Keratinocyte (primary cell): Measurements from ENCODE around the gene EFCAB13. TPM values are rescaled to one million over a fixed set of nuclear protein-coding genes. Genes with fewer than 3 reads are reported as not detected.

Experiments used
- DNase-seq: peaks from one replicate; pipeline ENCODE4 v3.0.0-alpha.2; 2011; ENCODE audit warnings: low read depth, missing footprints, low spot score
- FAIRE-seq: peaks from 2 replicates; lab custom pipeline; 2011; peaks lifted over from hg19 to GRCh38; lab: Jason Lieb, UNC
- H2AFZ ChIP-seq: 2 replicates; pipeline ENCODE4 v1.6.0; 2012; ENCODE audit warnings: low read length, control low read depth, inconsistent platforms; ENCODE audit not compliant: control insufficient read depth
- H3K27ac ChIP-seq: 2 replicates; pipeline ENCODE4 v1.5.1; 2011; ENCODE audit warnings: low read length; ENCODE audit not compliant: control insufficient read depth, insufficient read depth
- H3K27me3 ChIP-seq: 3 replicates; pipeline ENCODE4 v1.6.0; 2011; ENCODE audit warnings: low read length; ENCODE audit not compliant: control insufficient read depth, insufficient read depth; ENCODE audit errors: extremely low read depth
- H3K36me3 ChIP-seq, 2 experiments: 2 replicates in 1 of 2; 3 replicates in 1 of 2; pipeline ENCODE4 v1.5.1; 2011; ENCODE audit warnings: low read length in 2 of 2, mild to moderate bottlenecking in 1 of 2; ENCODE audit not compliant: control insufficient read depth in 2 of 2, insufficient read depth in 2 of 2; ENCODE audit errors: extremely low read depth in 1 of 2
- H3K4me1 ChIP-seq: 3 replicates; pipeline ENCODE4 v1.5.1; 2011; ENCODE audit warnings: low read length; ENCODE audit not compliant: control insufficient read depth, insufficient read depth; ENCODE audit errors: extremely low read depth
- H3K4me2 ChIP-seq: 3 replicates; pipeline ENCODE4 v1.6.0; 2011; ENCODE audit warnings: low read depth, low read length; ENCODE audit not compliant: control insufficient read depth, insufficient read depth; ENCODE audit errors: extremely low read depth
- H3K4me3 ChIP-seq, 3 experiments: fragments of 200-600 bp in 1 of 3; sonication (generic) in 1 of 3; 2 replicates in 2 of 3; 3 replicates in 1 of 3; pipeline ENCODE4 v1.5.1; 2011 to 2016; ENCODE audit warnings: low read length in 3 of 3, mild to moderate bottlenecking in 3 of 3, control low read depth in 2 of 3, inconsistent platforms in 1 of 3, low read depth in 1 of 3, mixed read lengths in 1 of 3, mixed run types in 1 of 3, moderate library complexity in 1 of 3; ENCODE audit not compliant: control insufficient read depth in 2 of 3, insufficient read depth in 2 of 3; ENCODE audit errors: extremely low read depth in 1 of 3
- H3K79me2 ChIP-seq: 2 replicates; pipeline ENCODE4 v1.6.0; 2012; ENCODE audit warnings: low read length; ENCODE audit not compliant: control insufficient read depth, insufficient read depth
- H3K9ac ChIP-seq: 3 replicates; pipeline ENCODE4 v1.6.0; 2011; ENCODE audit warnings: low read length; ENCODE audit not compliant: control insufficient read depth, insufficient read depth; ENCODE audit errors: extremely low read depth
- H3K9me1 ChIP-seq: 3 replicates; pipeline ENCODE4 v1.6.0; 2011; ENCODE audit warnings: low read length; ENCODE audit not compliant: control insufficient read depth, insufficient read depth; ENCODE audit errors: extremely low read depth
- H3K9me3 ChIP-seq: 2 replicates; pipeline ENCODE4 v1.5.1; 2012; ENCODE audit warnings: low read depth, low read length; ENCODE audit not compliant: control insufficient read depth
- H4K20me1 ChIP-seq: 3 replicates; pipeline ENCODE4 v1.6.0; 2011; ENCODE audit warnings: low read length; ENCODE audit not compliant: control insufficient read depth, insufficient read depth; ENCODE audit errors: extremely low read depth
- EZH2 ChIP-seq: IDR thresholded peaks from one replicate; pipeline ENCODE4 v1.6.1; 2012; ENCODE audit warnings: inconsistent platforms, mild to moderate bottlenecking, low read length, moderate library complexity
- dilution Hi-C: fragments of 300-500 bp; cut with MboI; formaldehyde crosslinking; loops from one replicate; pipeline ENCODE4 v1.7.0; 2020; ENCODE audit warnings: low sequenced_read_pairs; ENCODE audit not compliant: extremely low pct_ligation_motif_present
- polyA plus RNA-seq, 5 experiments: library from polyadenylated mRNA; depleted of rRNA in 3 of 5; stranded (reverse) in 3 of 5; stranded (forward) in 1 of 5; unstranded in 1 of 5; fragments of >200 nt; gene quantifications; 1 replicate in 1 of 5; 2 replicates in 3 of 5; 3 replicates in 1 of 5; pipeline versions ENCODE4 v1.2.1 to v1.2.3, GENCODE V29; 2011 to 2012; ENCODE audit warnings: missing spikeins in 2 of 5, low read depth in 1 of 5, low replicate concordance in 1 of 5
- TF ChIP-seq, protein P1 (sequence below), 3 experiments: IDR thresholded peaks in 1 of 3; conservative IDR thresholded peaks in 1 of 3; optimal IDR thresholded peaks in 1 of 3; 2 replicates in 2 of 3; 3 replicates in 1 of 3; pipeline versions ENCODE3 to v1.5.1; 2011; ENCODE audit warnings: low read length in 3 of 3, mild to moderate bottlenecking in 3 of 3, moderate library complexity in 2 of 3, control low read depth in 1 of 3, inconsistent platforms in 1 of 3; ENCODE audit not compliant: insufficient read depth in 2 of 3; ENCODE audit errors: extremely low read depth in 1 of 3

EFCAB13 gene
- polyA plus RNA-seq, 1 donor (not counting 4 experiments of a cell fraction or from before 2014, with no cell fraction given), result 0.63 TPM

GRCh38 chr17:47338026-47338425 is 14.3 kb downstream of the EFCAB13 start:
- FAIRE-seq, result no peak
- dilution Hi-C loops, result no loop called here
- no peak for DNase-seq

GRCh38 chr17:47352848-47353247 is 29.1 kb downstream of the EFCAB13 start:
- H3K9me1 ChIP-seq, result no peaks in the 10 kb centered on the region
- H3K27me3 ChIP-seq, result no peaks in the 10 kb centered on the region
- FAIRE-seq, result no peak
- no peak overlapping the region for H3K27ac ChIP-seq
- H3K4me2 ChIP-seq, result no peak overlapping the region
- H3K9me3 ChIP-seq, result no peaks in the 10 kb centered on the region
- H3K4me3 ChIP-seq, result no peak overlapping the region
- no peak overlapping the region for H3K9ac ChIP-seq
- dilution Hi-C loops, result no loop called here
- no peaks in the 10 kb centered on the region for H4K20me1 ChIP-seq
- TF ChIP-seq EZH2, result no peak
- TF ChIP-seq, protein P1, sequence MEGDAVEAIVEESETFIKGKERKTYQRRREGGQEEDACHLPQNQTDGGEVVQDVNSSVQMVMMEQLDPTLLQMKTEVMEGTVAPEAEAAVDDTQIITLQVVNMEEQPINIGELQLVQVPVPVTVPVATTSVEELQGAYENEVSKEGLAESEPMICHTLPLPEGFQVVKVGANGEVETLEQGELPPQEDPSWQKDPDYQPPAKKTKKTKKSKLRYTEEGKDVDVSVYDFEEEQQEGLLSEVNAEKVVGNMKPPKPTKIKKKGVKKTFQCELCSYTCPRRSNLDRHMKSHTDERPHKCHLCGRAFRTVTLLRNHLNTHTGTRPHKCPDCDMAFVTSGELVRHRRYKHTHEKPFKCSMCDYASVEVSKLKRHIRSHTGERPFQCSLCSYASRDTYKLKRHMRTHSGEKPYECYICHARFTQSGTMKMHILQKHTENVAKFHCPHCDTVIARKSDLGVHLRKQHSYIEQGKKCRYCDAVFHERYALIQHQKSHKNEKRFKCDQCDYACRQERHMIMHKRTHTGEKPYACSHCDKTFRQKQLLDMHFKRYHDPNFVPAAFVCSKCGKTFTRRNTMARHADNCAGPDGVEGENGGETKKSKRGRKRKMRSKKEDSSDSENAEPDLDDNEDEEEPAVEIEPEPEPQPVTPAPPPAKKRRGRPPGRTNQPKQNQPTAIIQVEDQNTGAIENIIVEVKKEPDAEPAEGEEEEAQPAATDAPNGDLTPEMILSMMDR (optimal IDR thresholded peaks at IDR 0.05 in 1 of 3, IDR thresholded peaks at IDR 0.05 in 1 of 3, conservative IDR thresholded peaks at IDR 0.05 in 1 of 3; ENCODE audit: extremely low read depth in 1 of 3, insufficient read depth in 2 of 3, low read length in 3 of 3), result no peak
- H3K36me3 ChIP-seq, result no peaks in the 10 kb centered on the region
- DNase-seq, result no peak
- H2AFZ ChIP-seq, result no peak overlapping the region
- H3K4me1 ChIP-seq, result no peaks in the 10 kb centered on the region
- no peaks in the 10 kb centered on the region for H3K79me2 ChIP-seq

More at GRCh38 chr17:47338026-47338425, 14.3 kb downstream of the EFCAB13 start:
- Histone ChIP-seq H4K20me1 (no peaks in the 10 kb centered on the region), H3K36me3 (no peaks in the 10 kb centered on the region), H3K9ac (no peak overlapping the region), H3K27me3 (no peaks in the 10 kb centered on the region), H3K9me1 (no peaks in the 10 kb centered on the region), H3K4me3 (no peak overlapping the region), H3K9me3 (no peaks in the 10 kb centered on the region), H2AFZ (no peak overlapping the region), H3K4me1 (no peaks in the 10 kb centered on the region), H3K79me2 (no peaks in the 10 kb centered on the region), H3K27ac (no peak overlapping the region), H3K4me2 (no peak overlapping the region)
- TF ChIP-seq EZH2, result no peak
- TF ChIP-seq, protein P1 (optimal IDR thresholded peaks at IDR 0.05 in 1 of 3, IDR thresholded peaks at IDR 0.05 in 1 of 3, conservative IDR thresholded peaks at IDR 0.05 in 1 of 3; ENCODE audit: extremely low read depth in 1 of 3, insufficient read depth in 2 of 3, low read length in 3 of 3), result no peak
